HG03066 (cell line): ENCODE measurements around the gene MNS1.
"Not testable (repeated sequence)": the region's sequence is repeated elsewhere in the genome, so short reads cannot be mapped to it uniquely, and the experiment has no call there.

Experiments used
- ATAC-seq: cut with Tn5 transposase; IDR thresholded peaks from one replicate; pipeline ENCODE4 v1.9.1; 2021; ENCODE audit warnings: low read depth; ENCODE audit not compliant: unreplicated experiment

Gene MNS1

DNA sequence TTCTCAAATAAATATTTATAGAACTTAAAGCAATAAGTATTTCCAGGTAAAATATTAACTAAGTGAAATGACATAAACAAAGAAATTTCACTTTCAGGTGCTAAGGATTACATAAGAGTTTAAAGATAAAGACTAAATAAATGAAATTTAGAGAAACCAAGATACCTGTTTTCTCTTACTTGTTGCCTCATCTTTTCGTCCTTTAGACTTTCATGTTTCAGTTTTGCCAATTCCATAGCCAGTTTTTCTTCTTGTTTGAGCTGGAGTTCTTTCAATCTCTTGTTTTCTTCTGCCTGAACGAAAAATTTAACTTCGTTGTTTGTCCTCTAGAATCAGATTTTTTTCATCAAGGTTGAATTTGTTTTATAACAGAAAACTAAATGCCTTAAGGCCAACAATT, 8.7 kb downstream of the MNS1 start:
- ATAC-seq: no peak

DNA sequence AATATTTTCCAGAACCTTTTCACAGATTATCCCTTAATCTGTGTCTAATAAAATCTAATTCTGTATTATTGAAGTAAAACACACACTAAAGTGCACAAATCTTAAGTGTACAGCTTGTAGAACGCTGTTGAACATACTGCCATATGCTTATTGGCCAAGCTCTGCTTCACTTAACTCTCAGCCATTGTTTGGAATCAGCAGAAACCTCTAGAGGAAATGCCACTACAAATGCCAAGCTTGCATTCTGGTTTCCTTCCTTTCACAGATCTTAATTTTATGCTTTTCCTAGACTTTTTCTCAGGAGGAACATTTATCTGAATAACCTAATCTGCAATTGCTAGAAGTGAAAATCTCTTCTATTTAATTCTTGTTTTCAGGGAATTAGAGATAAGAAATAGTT, 10.1 kb downstream of the MNS1 start:
- ATAC-seq: no peak

DNA sequence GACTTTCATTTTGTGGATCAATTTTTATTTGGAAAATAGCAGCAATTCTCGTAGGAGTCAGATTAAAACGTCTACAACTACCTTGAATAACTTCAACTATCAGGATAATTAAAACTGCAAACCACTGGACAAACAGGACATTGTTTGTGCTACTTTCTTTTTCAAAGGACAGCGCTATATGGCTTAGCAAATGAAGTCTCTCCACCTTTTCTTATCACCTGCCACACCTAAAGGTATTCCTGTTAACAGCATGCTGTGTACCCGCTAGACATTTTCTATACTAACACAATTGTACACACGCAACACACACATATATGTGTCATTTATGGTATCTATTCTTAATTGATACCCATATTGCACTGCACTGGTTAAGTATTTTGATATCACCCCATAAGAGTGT, 19.2 kb downstream of the MNS1 start:
- ATAC-seq: no peak

DNA sequence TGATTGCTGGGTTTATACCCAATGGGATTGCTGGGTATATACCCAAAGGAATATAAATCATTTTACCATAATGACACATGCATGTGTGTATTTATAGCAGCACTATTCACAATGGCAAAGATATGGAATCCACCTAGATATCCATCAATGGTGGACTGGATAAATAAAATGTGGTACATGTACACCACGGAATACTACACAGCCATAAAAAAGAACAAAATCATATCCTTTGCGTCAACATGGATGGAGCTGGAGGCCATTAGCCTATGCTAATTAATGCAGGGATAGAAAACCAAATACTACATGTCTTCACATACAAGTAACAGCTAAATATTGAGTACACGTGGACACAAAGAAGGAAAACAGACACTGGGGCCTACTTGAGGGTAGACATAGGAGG, 22.6 kb downstream of the MNS1 start:
- no peak for ATAC-seq

DNA sequence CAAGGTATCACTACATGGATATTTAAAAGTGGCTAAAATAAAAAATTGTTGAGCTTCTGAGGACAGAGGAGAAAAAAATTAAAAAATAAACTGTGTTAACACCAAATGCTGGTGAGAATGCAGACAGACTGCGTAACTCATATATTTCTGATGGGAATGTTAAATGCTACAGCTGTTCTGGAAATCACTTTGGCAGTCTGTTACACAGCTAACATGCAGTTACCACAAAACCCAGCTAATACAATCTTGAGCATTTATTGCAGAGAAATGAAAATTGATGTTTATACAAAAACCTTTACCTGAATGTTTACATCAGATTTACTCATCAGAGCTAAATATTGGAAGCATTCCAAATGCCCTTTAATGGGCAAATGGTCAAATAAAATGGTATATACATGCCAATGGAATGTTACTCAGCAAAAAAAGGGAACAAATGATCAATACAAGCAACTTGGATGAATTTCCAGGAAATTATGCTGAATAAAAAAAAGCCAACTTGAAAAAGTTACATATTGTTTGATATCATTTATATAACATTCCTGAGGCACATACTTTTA, 24.6 kb downstream of the MNS1 start:
- no peak for ATAC-seq

DNA sequence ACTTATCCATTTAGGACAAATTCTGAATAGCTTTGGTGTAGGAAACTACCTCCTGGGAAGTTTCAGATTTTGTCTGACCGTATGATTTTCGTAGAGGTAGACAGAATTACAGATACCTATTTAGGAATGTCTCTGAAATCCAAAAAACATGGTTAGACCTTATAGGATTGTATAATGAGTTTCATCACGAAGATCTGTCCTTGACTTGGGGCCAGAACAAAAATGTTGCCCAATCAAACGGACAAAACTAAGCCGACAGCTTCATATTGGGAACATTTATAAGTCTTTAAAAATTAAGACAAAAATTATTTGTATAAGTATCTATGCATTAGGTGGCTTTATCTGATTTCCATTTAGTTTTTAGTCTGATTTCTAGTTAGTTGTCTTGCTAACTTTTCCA, 32.6 kb downstream of the MNS1 start:
- ATAC-seq: no peak

DNA sequence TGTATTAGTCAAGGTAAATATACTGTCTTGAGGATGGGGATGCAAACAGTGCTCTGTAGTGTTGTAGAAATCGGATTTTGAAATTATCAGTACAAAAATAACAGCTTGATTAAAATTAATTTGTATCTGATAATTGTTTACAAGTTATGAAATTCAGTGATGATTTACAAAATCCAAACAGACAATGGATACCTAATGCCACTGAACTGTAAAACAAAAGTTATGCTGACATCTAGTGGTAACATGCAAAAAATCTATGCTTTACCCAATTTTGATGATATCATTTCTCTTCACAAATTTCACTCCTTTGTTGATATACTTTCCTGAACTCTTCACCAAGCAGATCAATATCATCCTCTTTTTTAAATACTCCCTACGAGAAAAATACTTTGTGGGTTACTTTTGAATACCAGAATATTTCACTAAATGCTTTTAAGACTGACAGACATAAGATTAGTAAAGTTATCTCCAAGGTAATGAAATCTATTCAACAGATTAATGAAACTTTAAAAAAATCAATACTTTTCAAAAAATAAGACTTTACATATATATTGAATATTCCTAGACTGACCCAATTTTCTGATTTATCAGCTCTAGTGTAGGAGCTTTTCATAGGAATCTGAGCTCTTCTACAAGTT, 36.0 kb downstream of the MNS1 start:
- no peak for ATAC-seq

DNA sequence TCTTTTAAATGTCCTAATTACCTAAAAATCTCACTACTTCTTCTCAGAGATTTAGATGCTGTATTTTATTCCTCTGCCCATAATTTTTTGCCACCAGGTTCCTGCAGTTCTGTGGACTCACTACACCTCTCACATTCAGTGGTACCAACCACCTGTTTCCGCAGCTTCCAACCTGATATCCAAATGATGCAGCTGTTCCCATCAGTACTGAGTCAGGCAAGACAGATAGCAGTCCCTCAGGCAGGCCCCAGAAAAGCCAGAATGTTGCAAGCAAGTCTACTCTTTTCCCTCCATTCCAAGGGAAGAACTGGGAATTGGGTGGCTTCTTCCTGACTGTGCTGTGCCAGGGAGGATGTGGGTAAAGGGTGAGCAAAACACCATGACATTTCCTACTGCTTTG, 39.0 kb downstream of the MNS1 start:
- no peak for ATAC-seq

DNA sequence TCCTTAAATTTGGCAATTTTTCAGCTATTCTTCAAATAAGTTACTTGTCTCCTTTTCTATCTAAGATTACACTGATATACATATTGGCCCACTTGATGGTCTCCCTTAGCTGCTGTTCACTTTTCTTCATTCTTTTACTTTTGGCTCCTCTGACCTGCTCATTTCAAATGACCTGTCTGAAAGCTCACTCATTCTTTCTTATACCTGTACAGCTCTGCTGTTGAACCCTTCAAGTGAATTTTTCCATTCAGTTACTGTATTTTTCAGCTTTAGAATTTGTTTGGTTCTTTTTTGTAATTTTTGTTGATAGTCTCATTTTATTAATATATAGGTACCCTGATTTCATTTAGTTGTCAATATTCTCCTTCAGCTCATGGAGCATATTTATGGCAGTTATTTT, 39.7 kb downstream of the MNS1 start:
- ATAC-seq: no peak

DNA sequence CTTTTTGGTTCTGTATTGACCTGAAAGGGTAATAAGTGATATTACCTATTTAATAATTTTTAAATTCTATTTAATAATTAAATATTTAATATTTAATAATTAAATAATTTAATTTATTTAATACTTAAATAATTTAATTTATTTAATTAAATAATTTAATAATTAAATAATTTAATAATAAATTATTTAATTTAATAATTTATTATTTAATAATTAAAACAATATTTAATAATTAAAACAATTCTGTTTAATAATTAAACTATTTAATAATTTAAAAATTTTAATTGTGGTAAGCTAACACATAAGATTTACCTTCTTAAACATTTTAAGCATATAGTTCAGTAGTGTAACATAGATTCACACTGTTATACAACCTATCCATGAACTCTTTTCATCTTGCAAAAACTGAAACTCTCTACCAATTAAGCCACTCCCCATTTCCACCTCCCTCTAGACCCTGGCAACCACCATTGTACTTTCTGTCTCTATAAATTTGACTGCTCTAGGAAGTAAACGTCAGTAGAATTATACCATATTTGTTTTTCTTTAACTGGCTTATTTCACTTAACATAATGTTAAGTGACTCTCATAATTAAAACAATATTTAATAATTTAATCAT, 51.7 kb downstream of the MNS1 start:
- ATAC-seq: not testable (repeated sequence)

DNA sequence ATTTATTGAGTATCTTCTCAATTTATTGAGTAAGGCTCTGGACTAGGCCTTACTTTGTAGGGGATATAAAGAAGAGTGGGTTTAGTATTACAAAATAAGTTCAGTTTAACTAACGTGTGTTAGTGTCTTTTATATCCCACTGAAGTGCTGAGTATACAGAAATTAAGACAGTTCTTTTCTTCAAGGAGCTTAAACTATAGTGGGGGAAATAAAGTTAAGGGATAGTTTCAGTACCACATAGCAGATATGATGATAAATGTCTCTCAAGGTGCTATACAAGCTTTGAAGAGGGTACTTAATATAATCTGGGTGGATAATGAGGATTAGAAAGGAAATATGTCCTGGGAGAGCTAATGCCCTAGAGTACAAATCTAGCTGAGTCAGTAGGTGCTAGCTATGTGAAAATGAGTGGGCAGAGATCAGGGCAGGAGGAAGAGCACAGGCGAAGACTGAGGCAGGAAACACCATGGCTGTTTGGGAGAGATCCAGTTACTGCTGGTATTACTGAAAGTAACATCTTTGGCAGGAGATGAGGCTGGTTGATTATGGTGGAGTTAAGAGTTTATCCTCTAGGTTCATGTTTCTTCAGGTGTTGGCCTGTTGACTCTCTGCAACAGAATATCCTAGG, 53.7 kb downstream of the MNS1 start:
- ATAC-seq: no peak

DNA sequence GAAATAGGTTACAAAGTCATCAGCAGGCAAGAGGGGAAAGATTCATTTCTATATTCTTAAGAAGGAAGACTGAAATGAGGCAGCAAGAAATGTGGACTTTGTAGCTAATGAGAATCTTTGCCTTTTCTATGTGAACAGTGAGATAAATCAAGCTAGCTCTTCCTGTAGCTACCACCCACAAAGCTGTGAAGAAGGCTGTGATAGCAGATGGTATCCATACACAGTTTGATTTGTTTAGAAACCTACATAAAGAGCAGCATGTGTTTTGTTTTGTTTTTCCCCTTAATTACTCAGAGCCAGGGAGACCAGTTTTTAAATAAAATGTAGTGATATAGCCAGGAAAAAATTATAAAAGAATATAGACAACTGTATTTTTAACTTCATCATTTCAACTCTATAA, 54.2 kb downstream of the MNS1 start:
- no peak for ATAC-seq

DNA sequence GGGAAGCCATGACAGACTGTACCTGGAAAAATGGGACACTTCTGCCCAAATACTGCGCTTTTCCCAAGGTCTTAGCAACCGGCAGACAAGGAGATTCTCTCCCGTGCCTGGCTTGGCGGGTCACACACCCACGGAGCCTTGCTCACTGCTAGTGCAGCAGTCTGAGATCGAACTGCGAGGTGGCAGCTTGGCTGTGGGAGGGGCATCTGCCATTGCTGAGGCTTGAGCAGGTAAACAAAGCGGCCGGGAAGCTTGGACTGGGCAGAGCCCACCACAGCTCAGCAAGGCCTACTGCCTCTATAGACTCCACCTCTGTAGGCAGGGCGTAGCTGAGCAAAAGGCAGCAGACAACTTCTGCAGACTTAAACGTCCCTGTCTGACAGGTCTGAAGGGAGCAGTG, 65.7 kb downstream of the MNS1 start:
- not testable (repeated sequence) for ATAC-seq

DNA sequence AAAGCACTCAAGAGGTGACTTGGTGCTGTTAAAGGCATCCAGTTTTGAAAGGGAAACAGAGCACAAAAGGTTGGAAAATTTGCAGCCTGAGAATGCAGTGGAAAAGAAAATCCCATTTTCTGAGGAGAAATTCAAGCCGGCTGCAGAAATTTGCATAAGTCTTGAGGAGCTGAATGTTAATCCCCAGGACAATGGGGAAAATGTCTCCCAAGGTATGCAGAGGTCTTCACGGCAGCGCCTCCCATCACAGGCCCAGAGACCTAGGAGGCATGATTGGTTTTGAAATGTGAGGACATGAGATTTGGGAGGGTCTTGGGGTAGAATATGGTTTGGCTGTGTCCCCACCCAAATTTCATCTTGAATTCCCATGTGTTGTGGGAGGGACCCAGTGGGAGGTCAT, 67.6 kb downstream of the MNS1 start:
- not testable (repeated sequence) for ATAC-seq

DNA sequence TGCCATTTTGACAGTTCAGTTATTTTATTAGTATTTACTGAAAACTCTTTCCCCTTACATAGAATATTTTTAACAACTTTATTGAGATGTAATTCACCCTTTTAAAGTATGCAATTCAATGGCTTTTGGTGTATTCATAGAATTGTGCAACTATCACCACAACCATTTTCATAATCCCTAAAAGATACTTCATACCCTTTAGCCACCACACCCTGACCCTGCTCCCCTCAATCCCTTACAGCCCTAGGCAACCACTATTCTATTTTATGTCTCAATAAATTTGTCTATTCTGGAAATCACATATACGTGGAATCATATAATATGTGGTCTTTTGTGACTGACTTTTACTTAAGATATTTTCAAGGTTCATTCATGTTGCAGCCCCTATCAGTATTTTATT, 70.0 kb downstream of the MNS1 start:
- ATAC-seq: no peak

DNA sequence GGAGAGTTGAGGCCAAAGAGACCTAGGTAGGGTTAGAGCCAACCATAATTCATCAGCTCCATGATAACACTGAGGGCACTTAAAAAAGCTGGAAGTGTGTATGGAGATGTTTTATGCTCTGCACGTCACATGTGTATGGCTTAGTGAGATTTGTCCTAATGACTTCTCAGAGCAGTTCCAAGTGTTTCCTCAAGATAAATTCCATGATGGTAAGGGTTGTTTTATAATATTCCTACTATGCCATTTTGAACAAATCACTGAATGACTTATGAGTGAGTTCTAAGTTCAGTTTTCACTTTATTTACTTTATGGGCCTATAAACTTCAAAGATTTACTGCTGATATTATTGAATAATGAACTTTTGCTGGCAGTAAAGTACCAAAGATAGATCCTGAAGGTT, 71.7 kb downstream of the MNS1 start:
- ATAC-seq: no peak

DNA sequence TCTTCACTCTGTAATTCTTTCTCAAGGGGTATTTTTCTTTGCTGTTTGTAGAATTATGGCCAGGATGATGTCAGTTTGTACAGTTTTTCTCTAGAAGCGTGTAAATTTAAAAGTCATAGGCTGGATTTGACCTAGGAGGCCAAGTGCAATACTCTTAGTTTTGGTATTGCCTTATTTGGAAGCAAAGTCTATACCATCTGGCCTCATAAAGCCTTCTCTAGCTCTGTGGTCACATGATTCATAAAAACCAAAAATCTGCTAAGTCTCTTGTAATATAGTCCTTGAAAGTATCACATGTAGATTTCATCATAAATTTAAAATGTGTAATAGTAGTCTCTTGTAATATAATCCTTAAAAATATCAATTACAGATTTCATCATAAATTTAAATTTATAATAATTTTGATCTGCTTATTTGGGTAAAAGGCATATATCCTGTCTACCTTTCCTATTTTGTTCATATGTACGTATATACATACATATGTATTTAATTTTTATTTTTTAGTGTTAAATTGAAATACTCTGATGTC, 74.1 kb downstream of the MNS1 start:
- no peak for ATAC-seq

DNA sequence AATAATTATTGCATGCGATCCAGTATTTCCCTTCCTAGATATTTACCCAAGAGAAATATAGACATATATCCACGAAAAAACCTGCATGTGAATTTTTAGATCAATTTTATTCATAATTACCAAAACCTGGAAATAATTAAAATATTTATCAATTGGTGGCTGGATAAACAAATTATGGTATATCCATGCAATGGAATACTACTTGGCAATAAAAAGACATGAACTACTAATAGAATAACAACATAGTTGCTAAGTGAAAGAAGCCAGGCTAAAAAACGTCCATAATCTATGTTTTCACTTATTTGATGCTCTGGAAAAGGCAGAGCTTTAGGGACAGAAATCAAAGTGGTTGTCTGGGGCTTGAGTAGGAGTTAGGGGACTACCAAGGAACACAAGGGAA, 79.0 kb downstream of the MNS1 start:
- no peak for ATAC-seq

DNA sequence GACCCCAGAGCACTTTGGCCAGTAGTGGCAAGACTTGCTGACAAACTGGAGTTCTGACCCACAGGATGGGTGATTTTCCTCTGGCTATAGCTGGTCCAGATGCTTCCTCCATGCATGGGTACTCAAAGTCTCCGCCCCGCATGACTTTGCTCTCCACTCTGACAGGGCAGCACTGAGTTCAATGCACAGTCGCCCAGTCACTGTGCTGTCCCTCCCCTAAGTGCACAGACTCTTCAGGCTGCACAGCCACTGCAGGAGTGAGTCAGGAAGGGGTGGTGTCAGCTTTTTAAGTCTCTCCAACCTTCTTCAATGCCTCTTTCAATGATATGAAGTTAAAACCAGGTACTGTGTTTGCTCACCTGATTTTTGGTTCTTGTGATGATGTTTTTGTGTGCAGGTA, 81.9 kb downstream of the MNS1 start:
- no peak for ATAC-seq
